B cell (primary cell): ENCODE data around the gene CDC25B. TPM values are rescaled to one million over a fixed set of nuclear protein-coding genes. Genes with fewer than 3 reads are reported as not detected.

Experiments
- ATAC-seq: fragments of 200-7000 bp; cut with Tn5 transposase; one replicate; pipeline ENCODE4 v1.10.0; 2021; ENCODE audit warnings: low read depth, mild to moderate bottlenecking, moderate number of reproducible peaks, moderate library complexity
- CTCF ChIA-PET: fragments of 350-600 bp; sonication (Branson Sonifier 250); formaldehyde crosslinking; loops from one replicate; lab custom pipeline; 2021; ENCODE audit warnings: antibody characterized with exemption, inconsistent platforms; lab: Charles Lee
- POLR2A ChIA-PET: fragments of 350-600 bp; sonication (Branson Sonifier 250); formaldehyde crosslinking; loops from one replicate; lab custom pipeline; 2021; ENCODE audit warnings: antibody characterized with exemption; lab: Charles Lee
- DNase-seq: peaks from one replicate; pipeline ENCODE4 v3.0.0; 2013
- H2AFZ ChIP-seq: 2 replicates; pipeline ENCODE4 v1.6.1; 2012; ENCODE audit warnings: mild to moderate bottlenecking, low read depth, low read length; ENCODE audit not compliant: insufficient read depth, poor library complexity, severe bottlenecking
- H3K27ac ChIP-seq, 2 donors: 1 replicate in 1 of 2; 2 replicates in 1 of 2; pipeline ENCODE4 v1.5.1; 2012 to 2013; ENCODE audit warnings: low read length in 2 of 2, mild to moderate bottlenecking in 2 of 2, moderate library complexity in 1 of 2
- H3K27me3 ChIP-seq, 4 experiments: fragments of 200-600 bp in 1 of 4; sonication (generic) in 1 of 4; replicated peaks in 1 of 4; 1 replicate in 2 of 4; 2 replicates in 2 of 4; pipeline versions ENCODE4 v1.6.1 to v1.7.0; 2013 to 2016; ENCODE audit warnings: low read length in 3 of 4, mild to moderate bottlenecking in 2 of 4, mixed read lengths in 1 of 4, moderate library complexity in 1 of 4; ENCODE audit not compliant: insufficient read depth in 4 of 4, control insufficient read depth in 3 of 4; ENCODE audit errors: control extremely low read depth in 1 of 4
- H3K36me3 ChIP-seq, 2 experiments: replicated peaks in 1 of 2; 1 replicate in 1 of 2; 2 replicates in 1 of 2; pipeline versions ENCODE4 v1.6.1 to v1.7.1; 2013; ENCODE audit warnings: low read length in 1 of 2; ENCODE audit not compliant: insufficient read depth in 2 of 2, control insufficient read depth in 1 of 2; ENCODE audit errors: control extremely low read depth in 1 of 2, extremely low read depth in 1 of 2
- H3K4me1 ChIP-seq, 2 donors: fragments of 200-600 bp in 1 of 2; sonication (generic) in 1 of 2; 1 replicate in 1 of 2; 2 replicates in 1 of 2; pipeline versions ENCODE4 v1.5.1 to v1.6.1; 2013 to 2017; ENCODE audit warnings: low read length in 2 of 2; ENCODE audit not compliant: control insufficient read depth in 2 of 2, insufficient read depth in 2 of 2
- H3K4me2 ChIP-seq: replicated peaks from 2 replicates; pipeline ENCODE3; 2012; ENCODE audit warnings: mild to moderate bottlenecking, low read depth, low read length; ENCODE audit not compliant: poor library complexity, severe bottlenecking
- H3K4me3 ChIP-seq, 5 experiments: fragments of 200-600 bp in 1 of 5; sonication (generic) in 1 of 5; 1 replicate in 3 of 5; 2 replicates in 2 of 5; pipeline versions ENCODE4 v1.5.1 to v1.7.0; 2011 to 2016; ENCODE audit warnings: low read length in 4 of 5, mild to moderate bottlenecking in 4 of 5, low read depth in 2 of 5, control low read depth in 1 of 5, moderate library complexity in 1 of 5; ENCODE audit not compliant: insufficient read depth in 1 of 5; ENCODE audit errors: control extremely low read depth in 1 of 5, extremely low read depth in 1 of 5
- H3K79me2 ChIP-seq: fragments of 200-600 bp; sonication (generic); one replicate; pipeline ENCODE4 v1.6.0; 2016; ENCODE audit warnings: low read length; ENCODE audit not compliant: control insufficient read depth, insufficient read depth
- H3K9ac ChIP-seq: fragments of 200-600 bp; sonication (generic); 2 replicates; pipeline ENCODE4 v1.6.1; 2017; ENCODE audit warnings: mild to moderate bottlenecking, low read length, moderate library complexity
- H3K9me3 ChIP-seq, 3 donors: one replicate each; pipeline versions ENCODE4 v1.6.1 to v1.7.1; 2013; ENCODE audit warnings: low read length in 2 of 3; ENCODE audit not compliant: control insufficient read depth in 2 of 3, insufficient read depth in 1 of 3; ENCODE audit errors: control extremely low read depth in 1 of 3
- H4K20me1 ChIP-seq: 2 replicates; pipeline ENCODE4 v1.6.0; 2012; ENCODE audit warnings: mild to moderate bottlenecking, low read length; ENCODE audit not compliant: insufficient read depth, control insufficient read depth, poor library complexity, severe bottlenecking
- H3K27ac Mint-ChIP-seq: one replicate; pipeline ENCODE4 v1.8.0; 2021; ENCODE audit warnings: mixed read lengths
- H3K27me3 Mint-ChIP-seq: one replicate; pipeline ENCODE4 v1.8.0; 2021; ENCODE audit warnings: mixed read lengths
- H3K4me1 Mint-ChIP-seq: one replicate; pipeline ENCODE4 v1.8.0; 2021; ENCODE audit warnings: mixed read lengths
- H3K4me3 Mint-ChIP-seq: one replicate; pipeline ENCODE4 v1.8.0; 2021; ENCODE audit warnings: mixed read lengths
- H3K9me3 Mint-ChIP-seq: one replicate; pipeline ENCODE4 v1.8.0; 2022; ENCODE audit warnings: mixed read lengths; ENCODE audit not compliant: insufficient read depth
- CTCF ChIP-seq: fragments of 200-600 bp; IDR thresholded peaks from one replicate; pipeline ENCODE4 v1.8.0; 2022; ENCODE audit warnings: antibody characterized with exemption, mild to moderate bottlenecking
- EZH2 ChIP-seq: IDR thresholded peaks from 2 replicates; pipeline ENCODE4 v1.6.1; 2012; ENCODE audit warnings: borderline replicate concordance, low read depth, mild to moderate bottlenecking, moderate library complexity, low read length; ENCODE audit not compliant: insufficient read depth, poor library complexity, severe bottlenecking
- WGBS: methylation state at CpG from one replicate; pipeline ENCODE4 v1.1.5; 2013; ENCODE audit warnings: missing lambda C conversion rate; ENCODE audit not compliant: insufficient coverage; 5-methylcytosine and 5-hydroxymethylcytosine counted together
- intact Hi-C: fragments of 100-400 bp; cut with micrococcal nuclease; formaldehyde crosslinking; loops from one replicate; pipeline ENCODE4 v1.10.0; 2022
- polyA plus RNA-seq: library from polyadenylated mRNA; depleted of rRNA; stranded (reverse); fragments of >200 nt; gene quantifications from 2 replicates; pipeline ENCODE4 v1.2.3, GENCODE V29; 2012
- total RNA-seq, 2 donors: library from RNA; stranded (reverse); fragments of 120-200 nt in 1 of 2; gene quantifications; 1 replicate in 1 of 2; 2 replicates in 1 of 2; pipeline versions ENCODE4 v1.2.3 to v1.2.4, GENCODE V29; 2013 to 2022

Gene CDC25B
- total and polyA plus RNA-seq, 2 donors (not counting 1 experiment from before 2014, with no cell fraction given) = 72.3 to 114 TPM

GRCh38 chr20:3783068-3783489 lies 13.0 kb upstream of the CDC25B start:
- no peak for DNase-seq
- Histone ChIP-seq H3K4me3 (no peak overlapping the region), H4K20me1 (peaks cover 23% of the 10 kb centered on the region), H3K27me3 (peaks cover 0 to 15% (median 4%) of the 10 kb centered on the region in 4 experiments), H3K9me3 (peaks cover 0 to 3% (median 0%) of the 10 kb centered on the region in 3 donors), H3K9ac (no peak overlapping the region), H3K79me2 (no peaks in the 10 kb centered on the region), H3K27ac (no peak overlapping the region), H2AFZ (no peak overlapping the region), H3K4me1 (peaks cover 30 to 41% of the 10 kb centered on the region in 2 donors), H3K4me2 (no peak overlapping the region), H3K36me3 (peaks cover 0 to 2% of the 10 kb centered on the region in 2 experiments)
- H3K27me3 Mint-ChIP-seq = no peaks in the 10 kb centered on the region
- intact Hi-C loops = no loop called here
- no peaks in the 10 kb centered on the region for H3K9me3 Mint-ChIP-seq
- peaks cover 49% of the 10 kb centered on the region for H3K4me1 Mint-ChIP-seq
- peak overlapping the region; percentile 37 for H3K4me3 Mint-ChIP-seq
- TF ChIP-seq CTCF (no peak), EZH2 (no peak)
- CTCF ChIA-PET = no interaction called here
- H3K27ac Mint-ChIP-seq = peak overlapping the region; percentile 26
- ATAC-seq = no peak
- 88% methylated on average over 1 of the region's 2 CpGs for WGBS
- POLR2A ChIA-PET = interaction anchor here (0.5 kb wide), 1 partner anchor 101 kb away, joined by 3 read pairs; no protein-coding TSS in a partner anchor

- peaks cover 25 to 35% of the 10 kb centered on the region in 2 donors for H3K4me1 ChIP-seq
- TF ChIP-seq EZH2 = no peak
- no peak for TF ChIP-seq CTCF
- peaks cover 0 to 9% (median 2%) of the 10 kb centered on the region in 4 experiments for H3K27me3 ChIP-seq
- peaks cover 0 to 2% of the 10 kb centered on the region in 2 experiments for H3K36me3 ChIP-seq
- Mint-ChIP-seq H3K27ac (peak overlapping the region; percentile 26), H3K4me1 (peaks cover 50% of the 10 kb centered on the region), H3K9me3 (no peaks in the 10 kb centered on the region), H3K4me3 (peak overlapping the region; percentile 41), H3K27me3 (no peaks in the 10 kb centered on the region)
- H3K4me3 ChIP-seq = no peak overlapping the region
- intact Hi-C loops = no loop called here
- no peak overlapping the region for H2AFZ ChIP-seq
- no peaks in the 10 kb centered on the region for H3K79me2 ChIP-seq
- H3K9ac ChIP-seq = no peak overlapping the region
- no peak overlapping the region for H3K4me2 ChIP-seq
- CTCF ChIA-PET = interaction anchor here (6.4 kb wide), 1 partner anchor 37 kb away, joined by 84 read pairs; the partner anchor contains the start of gene AP5S1
- ATAC-seq (no peak), DNase-seq (no peak)
- POLR2A ChIA-PET = interaction anchor here (0.5 kb wide), 1 partner anchor 35 kb away, joined by 4 read pairs; no protein-coding TSS in a partner anchor
- H4K20me1 ChIP-seq = peaks cover 23% of the 10 kb centered on the region
- H3K27ac ChIP-seq = no peak overlapping the region
- H3K9me3 ChIP-seq = peaks cover 0 to 3% (median 0%) of the 10 kb centered on the region in 3 donors
- 90% methylated on average over 7 of the region's 10 CpGs for WGBS
Measured at GRCh38 chr20:3783511-3784195, 12.5 kb upstream of the CDC25B start.
